Psoas muscle (tissue), 8 donors: Measurements from ENCODE around the gene ARHGEF3. TPM values are rescaled to one million over a fixed set of nuclear protein-coding genes. Genes with fewer than 3 reads are reported as not detected.

Experiments
- ATAC-seq, 4 donors: fragments of 200-7000 bp; cut with Tn5 transposase; one replicate each; pipeline ENCODE4 v1.9.1; 2020; ENCODE audit warnings: moderate library complexity in 3 of 4, mild to moderate bottlenecking in 2 of 4
- DNase-seq, 2 donors: peaks; one replicate each; pipeline ENCODE4 v3.0.0-alpha.2; 2020
- H3K27ac ChIP-seq: fragments of 200-600 bp; one replicate; pipeline ENCODE4 v1.8.0; 2022
- H3K27me3 ChIP-seq, 3 donors: fragments of 200-600 bp in 1 of 3; one replicate each; pipeline versions ENCODE4 v1.6.1 to v1.8.0; 2013 to 2022; ENCODE audit warnings: low read length in 2 of 3, mild to moderate bottlenecking in 2 of 3, moderate library complexity in 1 of 3; ENCODE audit not compliant: insufficient read depth in 3 of 3
- H3K36me3 ChIP-seq, 2 donors: fragments of 200-600 bp in 1 of 2; one replicate each; pipeline versions ENCODE4 v1.6.1 to v1.8.0; 2013 to 2022; ENCODE audit warnings: low read depth in 1 of 2, mild to moderate bottlenecking in 1 of 2, moderate library complexity in 1 of 2; ENCODE audit not compliant: insufficient read depth in 1 of 2
- H3K4me1 ChIP-seq: fragments of 200-600 bp; one replicate; pipeline ENCODE4 v1.8.0; 2022
- H3K4me3 ChIP-seq: fragments of 200-600 bp; one replicate; pipeline ENCODE4 v1.8.0; 2022; ENCODE audit warnings: mild to moderate bottlenecking
- H3K9me3 ChIP-seq: fragments of 200-600 bp; one replicate; pipeline ENCODE4 v1.8.0; 2022
- WGBS, 3 donors: extraction: QIAGEN DNeasy Blood & Tissue Kit; methylation state at CpG; one replicate each; pipeline versions ENCODE4 v1.1.6 to v1.1.7; 2013; 5-methylcytosine and 5-hydroxymethylcytosine counted together
- intact Hi-C, 2 donors: fragments of 100-400 bp; cut with DNase I; formaldehyde crosslinking; loops; one replicate each; pipeline versions ENCODE4 v1.11.0 to v1.14.2; 2022
- polyA plus RNA-seq, 3 donors: library from polyadenylated mRNA; stranded (reverse); fragments of 200-250 nt; gene quantifications; one replicate each; pipeline ENCODE4 v1.2.3, GENCODE V29; 2013
- total RNA-seq, 4 donors: library from RNA; stranded (reverse); fragmentation: NEBNext Ultra II Directional in 2 of 4; extraction: Animal tissue kit (Norgen Biotek cat#: 25700) in 2 of 4; gene quantifications; one replicate each; pipeline versions ENCODE4 v1.2.1 to v1.2.4, GENCODE V29; 2021 to 2023
- TF ChIP-seq, protein P1 (sequence below): fragments of 200-600 bp; IDR thresholded peaks from one replicate; pipeline ENCODE4 v1.8.0; 2022; ENCODE audit warnings: antibody characterized with exemption
- donor health status: healthy with polysubstance abuse.
- donor health status: DM: no; HTN: no; CAD: no; lungs with moderate emphysema.
- donor health status: Bipolar disorder and iron deficiency.
- donor health status: healthy.
- donor health status: DM: yes; HTN: yes; CAD: no.
- donor health status: DM: no; HTN: no; CAD: no.
- donor health status: DM: no; HTN: no; CAD: no.
- donor health status: DM: yes; HTN: yes; CAD: no.

Gene ARHGEF3
- total and polyA plus RNA-seq, 7 donors: 4.6 to 10.4 (median 6.3) TPM

GRCh38 chr3:56783644-56784447 is 17.9 kb downstream of the ARHGEF3 start:
- Histone ChIP-seq H3K27me3 (no peaks in the 10 kb centered on the region), H3K36me3 (no peaks in the 10 kb centered on the region), H3K4me3 (no peak overlapping the region), H3K9me3 (no peaks in the 10 kb centered on the region), H3K27ac (peak overlapping the region; percentile 50), H3K4me1 (peaks cover 49% of the 10 kb centered on the region)
- ATAC-seq: no peak
- DNase-seq: peak in 1 of 2 donors; percentile 23
- 42 to 43% (median 42%) methylated on average over 8 of the region's 8 CpGs for WGBS, 3 donors
- intact Hi-C loops: no loop called here
- TF ChIP-seq, protein P1, sequence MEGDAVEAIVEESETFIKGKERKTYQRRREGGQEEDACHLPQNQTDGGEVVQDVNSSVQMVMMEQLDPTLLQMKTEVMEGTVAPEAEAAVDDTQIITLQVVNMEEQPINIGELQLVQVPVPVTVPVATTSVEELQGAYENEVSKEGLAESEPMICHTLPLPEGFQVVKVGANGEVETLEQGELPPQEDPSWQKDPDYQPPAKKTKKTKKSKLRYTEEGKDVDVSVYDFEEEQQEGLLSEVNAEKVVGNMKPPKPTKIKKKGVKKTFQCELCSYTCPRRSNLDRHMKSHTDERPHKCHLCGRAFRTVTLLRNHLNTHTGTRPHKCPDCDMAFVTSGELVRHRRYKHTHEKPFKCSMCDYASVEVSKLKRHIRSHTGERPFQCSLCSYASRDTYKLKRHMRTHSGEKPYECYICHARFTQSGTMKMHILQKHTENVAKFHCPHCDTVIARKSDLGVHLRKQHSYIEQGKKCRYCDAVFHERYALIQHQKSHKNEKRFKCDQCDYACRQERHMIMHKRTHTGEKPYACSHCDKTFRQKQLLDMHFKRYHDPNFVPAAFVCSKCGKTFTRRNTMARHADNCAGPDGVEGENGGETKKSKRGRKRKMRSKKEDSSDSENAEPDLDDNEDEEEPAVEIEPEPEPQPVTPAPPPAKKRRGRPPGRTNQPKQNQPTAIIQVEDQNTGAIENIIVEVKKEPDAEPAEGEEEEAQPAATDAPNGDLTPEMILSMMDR: no peak

DNA sequence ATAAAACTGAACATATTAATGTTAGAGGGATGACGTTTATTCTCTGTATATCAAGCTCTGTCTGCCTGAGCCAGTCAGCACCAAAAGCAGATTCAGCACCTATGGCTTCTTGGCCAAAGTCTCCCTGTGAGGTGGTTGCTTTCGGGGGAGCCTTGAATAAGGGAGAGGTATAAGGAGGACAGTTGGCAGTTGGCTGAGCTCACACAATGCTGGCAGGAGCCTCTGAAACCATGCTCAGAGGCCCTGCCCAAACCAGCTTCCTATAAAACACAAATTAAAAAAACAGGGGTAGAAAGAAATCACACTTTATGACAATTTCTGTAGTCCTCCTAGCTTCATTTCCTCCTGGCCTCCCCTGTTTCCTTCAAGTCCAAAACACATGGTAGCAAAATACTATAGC is 18.8 kb downstream of the ARHGEF3 start:
- Histone ChIP-seq H3K27ac (peak overlapping the region; percentile 50), H3K36me3 (no peaks in the 10 kb centered on the region), H3K9me3 (no peaks in the 10 kb centered on the region), H3K27me3 (no peaks in the 10 kb centered on the region), H3K4me1 (peaks cover 41% of the 10 kb centered on the region), H3K4me3 (no peak overlapping the region)
- intact Hi-C loops: no loop called here
- ATAC-seq (no peak), DNase-seq (no peak)
- TF ChIP-seq, protein P1: no peak
- 26 to 59% (median 30%) methylated on average over 2 of the region's 2 CpGs for WGBS, 3 donors

- WGBS, 3 donors: 42 to 47% (median 44%) methylated on average over 4 of the region's 4 CpGs
- peaks cover 34% of the 10 kb centered on the region for H3K4me1 ChIP-seq
- intact Hi-C loops: no loop called here
Observed at GRCh38 chr3:56782215-56782614, 19.5 kb downstream of the ARHGEF3 start.

DNA sequence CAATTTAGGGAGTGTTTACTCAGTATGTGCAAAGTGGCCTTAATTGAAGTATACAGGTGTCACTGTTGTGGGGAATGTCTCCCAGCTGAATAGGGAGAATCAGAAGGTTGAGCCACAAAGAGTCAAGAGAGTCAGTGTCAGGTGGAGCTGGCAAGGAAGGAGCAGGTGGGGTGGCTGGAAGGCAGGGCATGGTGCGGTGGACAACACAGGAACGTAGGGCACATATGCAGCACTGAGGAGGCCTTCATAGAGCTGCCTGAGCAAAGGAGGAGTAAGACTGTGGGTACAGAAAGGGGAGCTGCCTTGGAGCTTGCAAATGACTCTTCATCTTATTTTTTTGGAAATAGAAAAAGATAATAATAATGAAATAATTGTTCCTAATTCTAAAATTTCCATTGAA is 20.0 kb downstream of the ARHGEF3 start:
- ATAC-seq: no peak
- Histone ChIP-seq H3K27ac (no peak overlapping the region), H3K9me3 (no peaks in the 10 kb centered on the region), H3K4me3 (no peak overlapping the region), H3K4me1 (peaks cover 32% of the 10 kb centered on the region), H3K36me3 (no peaks in the 10 kb centered on the region), H3K27me3 (no peaks in the 10 kb centered on the region)
- TF ChIP-seq, protein P1: no peak
- WGBS, 3 donors: 91 to 98% (median 93%) methylated on average over 2 of the region's 2 CpGs
- no peak for DNase-seq
- intact Hi-C loops: no loop called here

More at GRCh38 chr3:56782215-56782614, 19.5 kb downstream of the ARHGEF3 start:
- no peak for DNase-seq
- peak overlapping the region; percentile 50 for H3K27ac ChIP-seq
- no peaks in the 10 kb centered on the region for H3K27me3 ChIP-seq
- no peaks in the 10 kb centered on the region for H3K9me3 ChIP-seq
- no peak overlapping the region for H3K4me3 ChIP-seq
- H3K36me3 ChIP-seq: no peaks in the 10 kb centered on the region
- ATAC-seq: no peak
- TF ChIP-seq, protein P1: no peak

- Histone ChIP-seq H3K27me3 (no peaks in the 10 kb centered on the region), H3K4me3 (no peak overlapping the region), H3K9me3 (no peaks in the 10 kb centered on the region), H3K36me3 (no peaks in the 10 kb centered on the region), H3K27ac (no peak overlapping the region), H3K4me1 (peaks cover 40% of the 10 kb centered on the region)
- TF ChIP-seq, protein P1: no peak
- 79 to 94% (median 86%) methylated on average over 2 of the region's 2 CpGs for WGBS, 3 donors
- no peak for DNase-seq
- intact Hi-C loops: no loop called here
- ATAC-seq: no peak
Observed at GRCh38 chr3:56780936-56781335, 20.8 kb downstream of the ARHGEF3 start.
